ENCODE data around the gene GPC6. TPM values are rescaled to one million over a fixed set of nuclear protein-coding genes. Genes with fewer than 3 reads are reported as not detected.

The GPC6 gene
- total and polyA plus RNA-seq, 4 donors: 5.9 to 29.1 (median 18.2) TPM

DNA sequence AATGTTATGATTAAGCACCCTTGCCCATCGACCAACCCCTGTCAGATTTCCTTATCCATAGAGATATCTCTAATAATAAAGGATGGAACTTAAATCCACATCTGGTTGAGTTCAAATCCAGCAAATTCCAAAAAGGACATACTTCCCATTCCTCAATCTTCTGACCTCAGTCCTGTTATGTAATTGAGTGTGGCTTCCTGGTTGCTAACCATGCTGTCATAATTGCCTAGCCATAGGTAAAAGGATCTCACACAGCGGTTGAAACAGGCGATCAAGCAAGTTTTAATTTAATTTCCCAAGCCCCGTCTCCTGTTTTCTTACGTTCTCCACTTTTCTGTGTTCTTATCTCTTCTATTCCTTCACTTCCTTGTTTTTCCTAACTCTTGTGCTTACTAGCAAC lies 550.3 kb downstream of the GPC6 start (continued):
- TF ChIP-seq, protein P1, sequence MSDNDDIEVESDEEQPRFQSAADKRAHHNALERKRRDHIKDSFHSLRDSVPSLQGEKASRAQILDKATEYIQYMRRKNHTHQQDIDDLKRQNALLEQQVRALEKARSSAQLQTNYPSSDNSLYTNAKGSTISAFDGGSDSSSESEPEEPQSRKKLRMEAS (IDR thresholded peaks at IDR 0.05): no peak
- no peak for TF ChIP-seq JUND (IDR thresholded peaks at IDR 0.05)

DNA sequence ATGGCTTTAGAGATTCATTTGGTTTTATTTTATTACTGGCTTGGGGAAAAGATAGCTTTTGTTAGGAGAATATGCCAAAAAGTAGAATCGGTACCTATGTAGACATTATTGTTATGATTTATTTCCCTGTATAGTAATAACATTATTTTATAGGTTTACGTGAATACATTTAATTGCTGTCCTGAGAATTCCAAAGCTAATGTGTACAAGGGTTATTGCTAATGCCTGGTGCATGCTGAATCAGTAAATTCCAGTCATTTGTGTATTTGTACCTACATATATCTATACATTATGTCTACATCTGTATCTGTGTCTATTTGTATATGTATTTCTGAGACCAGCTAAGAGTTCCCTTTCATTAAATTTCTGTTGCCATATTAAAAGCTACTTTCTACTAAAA lies 550.9 kb downstream of the GPC6 start:
- no peak overlapping the region for H3K27ac ChIP-seq (ENCODE audit: low read depth in 1 of 2, low read length in 2 of 2)
- no peak overlapping the region for H3K9ac ChIP-seq (ENCODE audit: low read depth in 1 of 2, low read length in 2 of 2)
- H3K27me3 ChIP-seq (ENCODE audit: control insufficient read depth in 4 of 4, insufficient read depth in 4 of 4, low read length in 3 of 4): no peaks in the 10 kb centered on the region
- H3K9me3 ChIP-seq (ENCODE audit: control insufficient read depth in 4 of 4, low read length in 3 of 4): no peaks in the 10 kb centered on the region
- DNase-seq (ENCODE audit: low spot score): no peak
- H3K4me3 ChIP-seq (ENCODE audit: low read depth in 1 of 3, low read length in 3 of 3): no peak overlapping the region
- 93% methylated on average over 2 of the region's 2 CpGs for WGBS
- no peaks in the 10 kb centered on the region for H3K36me3 ChIP-seq (ENCODE audit: control insufficient read depth in 4 of 4, insufficient read depth in 3 of 4, low read depth in 1 of 4, low read length in 3 of 4)
- TF ChIP-seq GABPA (IDR thresholded peaks at IDR 0.05 in 1 of 2, conservative IDR thresholded peaks at IDR 0.05 in 1 of 2) (no peak), FOXA2 (IDR thresholded peaks at IDR 0.05) (no peak), RXRA (IDR thresholded peaks at IDR 0.05) (no peak), YY1 (IDR thresholded peaks at IDR 0.05) (no peak), ATF3 (IDR thresholded peaks at IDR 0.05) (no peak), HNF4A (conservative IDR thresholded peaks at IDR 0.05) (no peak), JUND (IDR thresholded peaks at IDR 0.05) (no peak), TAF1 (conservative IDR thresholded peaks at IDR 0.05) (no peak), RAD21 (IDR thresholded peaks at IDR 0.05) (no peak), ZBTB33 (IDR thresholded peaks at IDR 0.05) (no peak), NR2F2 (IDR thresholded peaks at IDR 0.05) (no peak)
- TF ChIP-seq, protein P2, sequence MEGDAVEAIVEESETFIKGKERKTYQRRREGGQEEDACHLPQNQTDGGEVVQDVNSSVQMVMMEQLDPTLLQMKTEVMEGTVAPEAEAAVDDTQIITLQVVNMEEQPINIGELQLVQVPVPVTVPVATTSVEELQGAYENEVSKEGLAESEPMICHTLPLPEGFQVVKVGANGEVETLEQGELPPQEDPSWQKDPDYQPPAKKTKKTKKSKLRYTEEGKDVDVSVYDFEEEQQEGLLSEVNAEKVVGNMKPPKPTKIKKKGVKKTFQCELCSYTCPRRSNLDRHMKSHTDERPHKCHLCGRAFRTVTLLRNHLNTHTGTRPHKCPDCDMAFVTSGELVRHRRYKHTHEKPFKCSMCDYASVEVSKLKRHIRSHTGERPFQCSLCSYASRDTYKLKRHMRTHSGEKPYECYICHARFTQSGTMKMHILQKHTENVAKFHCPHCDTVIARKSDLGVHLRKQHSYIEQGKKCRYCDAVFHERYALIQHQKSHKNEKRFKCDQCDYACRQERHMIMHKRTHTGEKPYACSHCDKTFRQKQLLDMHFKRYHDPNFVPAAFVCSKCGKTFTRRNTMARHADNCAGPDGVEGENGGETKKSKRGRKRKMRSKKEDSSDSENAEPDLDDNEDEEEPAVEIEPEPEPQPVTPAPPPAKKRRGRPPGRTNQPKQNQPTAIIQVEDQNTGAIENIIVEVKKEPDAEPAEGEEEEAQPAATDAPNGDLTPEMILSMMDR (IDR thresholded peaks at IDR 0.05; ENCODE audit: low read depth, low read length, missing input control): no peak
- TF ChIP-seq, protein P1 (IDR thresholded peaks at IDR 0.05): no peak
- H3K4me1 ChIP-seq (ENCODE audit: control insufficient read depth in 4 of 4, insufficient read depth in 4 of 4, low read length in 3 of 4): peaks cover 0 to 5% (median 2%) of the 10 kb centered on the region in 4 donors

- no peaks in the 10 kb centered on the region for H3K9me3 ChIP-seq (ENCODE audit: control insufficient read depth in 4 of 4, low read length in 3 of 4)
- no peak for TF ChIP-seq HNF4G (IDR thresholded peaks at IDR 0.05)
- TF ChIP-seq RAD21 (IDR thresholded peaks at IDR 0.05): no peak
- no peak for TF ChIP-seq GABPA (IDR thresholded peaks at IDR 0.05 in 1 of 2, conservative IDR thresholded peaks at IDR 0.05 in 1 of 2)
- TF ChIP-seq, protein P2 (IDR thresholded peaks at IDR 0.05; ENCODE audit: low read depth, low read length, missing input control): no peak
- TF ChIP-seq, protein P1 (IDR thresholded peaks at IDR 0.05): no peak
- no peak for TF ChIP-seq FOXA1 (IDR thresholded peaks at IDR 0.05)
- TF ChIP-seq TAF1 (conservative IDR thresholded peaks at IDR 0.05): no peak
- no peak for TF ChIP-seq HNF4A (conservative IDR thresholded peaks at IDR 0.05)
- no peak for TF ChIP-seq REST (IDR thresholded peaks at IDR 0.05)
- TF ChIP-seq SP1 (IDR thresholded peaks at IDR 0.05): no peak
- no peak for TF ChIP-seq EGR1 (IDR thresholded peaks at IDR 0.05; ENCODE audit: low read depth in 2 of 2)
- no peak overlapping the region for H3K27ac ChIP-seq (ENCODE audit: low read depth in 1 of 2, low read length in 2 of 2)
- no peak overlapping the region for H3K9ac ChIP-seq (ENCODE audit: low read depth in 1 of 2, low read length in 2 of 2)
- H3K27me3 ChIP-seq (ENCODE audit: control insufficient read depth in 4 of 4, insufficient read depth in 4 of 4, low read length in 3 of 4): no peaks in the 10 kb centered on the region
- peaks cover 0 to 5% (median 2%) of the 10 kb centered on the region in 4 donors for H3K4me1 ChIP-seq (ENCODE audit: control insufficient read depth in 4 of 4, insufficient read depth in 4 of 4, low read length in 3 of 4)
- no peaks in the 10 kb centered on the region for H3K36me3 ChIP-seq (ENCODE audit: control insufficient read depth in 4 of 4, insufficient read depth in 3 of 4, low read depth in 1 of 4, low read length in 3 of 4)
- DNase-seq (ENCODE audit: low spot score): no peak
- H3K4me3 ChIP-seq (ENCODE audit: low read depth in 1 of 3, low read length in 3 of 3): no peak overlapping the region
- 79% methylated on average over 1 of the region's 1 CpG for WGBS
Observed at GRCh38 chr13:93778548-93778947, 551.9 kb downstream of the GPC6 start.

Measured in liver (tissue), 9 donors.